HUES48 (cell line): Measurements from ENCODE around the gene LIPG.

Source experiments
- H3K27ac ChIP-seq: one replicate; pipeline ENCODE4 v1.7.0; 2013; ENCODE audit warnings: low read depth, low read length, inconsistent platforms
- H3K27me3 ChIP-seq: 2 replicates; pipeline ENCODE4 v1.6.1; 2013; ENCODE audit warnings: mild to moderate bottlenecking, low read length; ENCODE audit not compliant: control insufficient read depth, insufficient read depth
- H3K36me3 ChIP-seq: 2 replicates; pipeline ENCODE4 v1.6.1; 2013; ENCODE audit warnings: low read length; ENCODE audit not compliant: control insufficient read depth, insufficient read depth
- H3K4me1 ChIP-seq: 2 replicates; pipeline ENCODE4 v1.6.1; 2013; ENCODE audit warnings: mild to moderate bottlenecking, low read length; ENCODE audit not compliant: control insufficient read depth, insufficient read depth
- H3K4me3 ChIP-seq: 2 replicates; pipeline ENCODE4 v1.5.1; 2013; ENCODE audit warnings: mild to moderate bottlenecking, low read depth, low read length
- H3K9ac ChIP-seq: 2 replicates; pipeline ENCODE4 v1.6.1; 2013; ENCODE audit warnings: mild to moderate bottlenecking, low read depth, low read length, moderate library complexity
- H3K9me3 ChIP-seq: 2 replicates; pipeline ENCODE4 v1.6.1; 2013; ENCODE audit warnings: low read length; ENCODE audit not compliant: control insufficient read depth, insufficient read depth

LIPG gene

DNA sequence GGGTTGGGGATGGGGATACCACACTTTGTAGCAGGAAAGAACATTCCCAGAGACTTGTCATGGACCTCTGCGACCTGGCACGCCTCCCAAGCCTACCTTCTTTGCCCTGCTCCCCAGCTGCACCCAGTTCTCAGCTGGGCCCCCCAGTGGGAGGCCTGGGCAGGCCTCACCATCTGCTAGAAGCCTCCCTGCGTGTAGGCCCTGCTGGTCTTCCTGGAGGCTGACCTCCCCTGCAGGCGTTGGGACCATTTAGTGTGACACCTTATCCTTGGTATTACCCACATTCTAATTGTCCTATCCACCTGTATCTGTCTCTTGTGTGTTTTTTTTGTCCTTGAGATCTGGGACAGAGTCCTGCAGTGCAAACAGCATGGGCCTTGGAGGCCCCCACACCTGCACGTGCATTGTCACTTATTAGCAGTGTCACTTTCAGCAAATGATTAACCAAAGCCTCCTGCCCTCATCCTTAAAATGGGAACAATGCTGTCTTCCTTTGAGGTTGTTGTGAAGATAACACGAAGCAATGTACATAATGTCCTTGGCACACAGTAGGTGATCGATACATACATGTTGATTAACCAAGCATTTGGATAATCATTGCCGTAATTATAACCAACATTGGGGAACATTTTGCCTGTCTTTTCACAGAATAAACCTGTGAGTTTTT lies 77.2 kb downstream of the LIPG start:
- H3K4me3 ChIP-seq = no peak overlapping the region
- no peak overlapping the region for H3K27ac ChIP-seq
- no peak overlapping the region for H3K9ac ChIP-seq
- no peaks in the 10 kb centered on the region for H3K27me3 ChIP-seq
- H3K9me3 ChIP-seq = no peaks in the 10 kb centered on the region
- no peaks in the 10 kb centered on the region for H3K36me3 ChIP-seq
- no peaks in the 10 kb centered on the region for H3K4me1 ChIP-seq

DNA sequence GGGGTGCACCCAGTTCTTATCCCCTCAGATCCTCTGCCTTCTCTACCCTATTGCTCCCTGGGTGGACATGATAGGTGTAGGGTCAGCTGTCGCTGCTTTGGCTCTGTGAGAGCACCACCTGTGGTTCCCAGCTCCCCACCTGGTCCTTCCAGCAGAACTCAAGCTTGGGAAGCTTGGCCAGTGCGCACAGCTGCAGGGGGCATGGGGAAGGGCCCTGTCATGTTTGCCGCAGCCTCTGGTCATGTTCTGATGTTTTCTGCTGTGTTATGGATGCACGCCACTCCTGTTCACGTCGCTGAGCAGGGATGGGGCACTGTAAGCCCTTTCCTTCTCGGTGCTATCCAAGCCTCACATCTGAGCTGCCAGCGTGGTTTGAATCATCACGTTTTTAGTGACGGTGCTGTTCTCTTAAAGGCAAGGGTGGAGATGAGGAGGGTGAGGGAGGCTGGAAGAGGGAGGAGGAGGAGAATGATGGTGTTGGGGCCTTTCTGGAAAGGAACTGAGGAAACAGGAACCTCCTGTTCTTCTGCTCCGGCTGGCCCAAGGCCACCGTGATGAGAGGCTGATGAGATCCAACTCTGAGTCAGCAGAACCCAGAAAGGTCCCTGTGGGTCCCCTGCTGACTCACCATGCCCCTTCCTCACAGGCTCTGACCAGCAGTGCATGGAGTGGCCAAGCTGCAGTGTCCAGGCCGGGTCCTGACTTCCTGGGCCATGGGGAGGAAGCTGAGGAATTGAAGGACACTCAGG lies 78.0 kb downstream of the LIPG start:
- H3K4me1 ChIP-seq = no peaks in the 10 kb centered on the region
- H3K4me3 ChIP-seq = no peak overlapping the region
- no peaks in the 10 kb centered on the region for H3K27me3 ChIP-seq
- H3K27ac ChIP-seq = no peak overlapping the region
- no peaks in the 10 kb centered on the region for H3K36me3 ChIP-seq
- no peaks in the 10 kb centered on the region for H3K9me3 ChIP-seq
- no peak overlapping the region for H3K9ac ChIP-seq

GRCh38 chr18:49640741-49641140 lies 78.9 kb downstream of the LIPG start:
- no peaks in the 10 kb centered on the region for H3K9me3 ChIP-seq
- H3K4me3 ChIP-seq = no peak overlapping the region
- no peak overlapping the region for H3K27ac ChIP-seq
- H3K9ac ChIP-seq = no peak overlapping the region
- no peaks in the 10 kb centered on the region for H3K36me3 ChIP-seq
- H3K27me3 ChIP-seq = no peaks in the 10 kb centered on the region
- no peaks in the 10 kb centered on the region for H3K4me1 ChIP-seq

GRCh38 chr18:49645196-49645595 lies 83.3 kb downstream of the LIPG start:
- no peaks in the 10 kb centered on the region for H3K4me1 ChIP-seq
- H3K27ac ChIP-seq = no peak overlapping the region
- no peaks in the 10 kb centered on the region for H3K36me3 ChIP-seq
- no peak overlapping the region for H3K4me3 ChIP-seq
- no peaks in the 10 kb centered on the region for H3K9me3 ChIP-seq
- no peak overlapping the region for H3K9ac ChIP-seq
- no peaks in the 10 kb centered on the region for H3K27me3 ChIP-seq

DNA sequence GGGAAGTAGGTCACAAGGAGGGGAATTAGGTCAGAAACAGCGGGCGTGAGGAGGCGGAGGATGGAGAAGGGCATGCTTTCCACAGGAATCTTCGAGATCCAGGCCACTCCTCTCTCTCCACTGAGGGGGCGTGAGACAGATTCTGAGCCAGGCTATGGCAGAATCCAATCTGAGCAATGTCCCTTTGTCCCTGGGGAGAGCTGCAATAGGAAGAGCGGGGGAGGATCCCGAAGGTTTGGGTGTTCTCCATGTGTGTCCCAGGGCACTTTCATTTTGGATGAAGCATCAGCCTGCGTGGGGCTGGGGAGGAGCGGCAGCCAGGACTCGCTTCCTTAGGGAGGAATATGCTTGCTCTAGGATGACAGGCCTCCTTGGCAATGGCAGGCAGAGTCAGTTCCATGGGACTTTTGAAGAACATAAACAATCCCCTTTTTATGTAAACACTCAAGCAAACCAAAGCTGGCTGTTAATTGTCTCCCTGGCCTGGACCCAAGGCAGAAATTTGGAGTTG lies 84.0 kb downstream of the LIPG start:
- Histone ChIP-seq H3K36me3 (no peaks in the 10 kb centered on the region), H3K27ac (no peak overlapping the region), H3K9ac (no peak overlapping the region), H3K27me3 (no peaks in the 10 kb centered on the region), H3K4me1 (no peaks in the 10 kb centered on the region), H3K9me3 (no peaks in the 10 kb centered on the region), H3K4me3 (no peak overlapping the region)

- Histone ChIP-seq H3K9ac (no peak overlapping the region), H3K4me3 (no peak overlapping the region), H3K9me3 (no peaks in the 10 kb centered on the region), H3K27ac (no peak overlapping the region), H3K36me3 (no peaks in the 10 kb centered on the region), H3K4me1 (no peaks in the 10 kb centered on the region), H3K27me3 (no peaks in the 10 kb centered on the region)
Measured at GRCh38 chr18:49646873-49647272, 85.0 kb downstream of the LIPG start.

- Histone ChIP-seq H3K27me3 (no peaks in the 10 kb centered on the region), H3K4me1 (0 out of 2 replicates have a peak, but pooled peaks cover under 1% of the 10 kb centered on the region)
Measured at GRCh38 chr18:49647496-49648168, 85.8 kb downstream of the LIPG start.

DNA sequence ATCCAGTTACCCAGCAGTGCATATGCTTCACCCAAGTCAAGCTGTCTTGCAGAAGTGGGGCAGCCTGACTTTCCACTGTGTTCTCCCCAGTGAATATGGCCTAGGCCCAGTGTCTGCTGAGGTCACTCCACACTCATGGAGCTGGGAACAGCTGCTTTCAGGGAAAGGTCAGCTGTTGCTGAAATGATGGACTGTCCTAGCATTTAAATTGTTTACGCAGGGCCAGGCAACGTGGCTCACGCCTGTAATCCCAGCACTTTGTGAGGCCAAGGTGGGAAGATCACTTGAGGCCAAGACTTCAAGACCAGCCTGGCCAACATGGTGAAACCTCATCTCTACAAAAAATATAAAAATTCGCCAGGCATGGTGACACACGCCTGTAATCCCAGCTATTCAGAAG lies 86.5 kb downstream of the LIPG start:
- H3K36me3 ChIP-seq = no peaks in the 10 kb centered on the region
- H3K27me3 ChIP-seq = no peaks in the 10 kb centered on the region
- no peak overlapping the region for H3K9ac ChIP-seq
- H3K27ac ChIP-seq = no peak overlapping the region
- 0 out of 2 replicates have a peak, but pooled peaks cover 6% of the 10 kb centered on the region for H3K4me1 ChIP-seq
- H3K9me3 ChIP-seq = no peaks in the 10 kb centered on the region
- H3K4me3 ChIP-seq = no peak overlapping the region

More at GRCh38 chr18:49647496-49648168, 85.8 kb downstream of the LIPG start:
- H3K9me3 ChIP-seq = no peaks in the 10 kb centered on the region
- H3K4me3 ChIP-seq = no peak overlapping the region
- H3K27ac ChIP-seq = no peak overlapping the region
- H3K36me3 ChIP-seq = no peaks in the 10 kb centered on the region
- H3K9ac ChIP-seq = no peak overlapping the region
